Breast epithelium (tissue), 3 donors: Measurements from ENCODE around the gene HOXD9.

Source experiments
- POLR2A ChIP-seq: fragments of 450-650 bp; IDR thresholded peaks from one replicate; pipeline ENCODE4 v1.6.1; 2016; ENCODE audit warnings: antibody characterized with exemption, mild to moderate bottlenecking, moderate library complexity
- POLR2AphosphoS5 ChIP-seq, 3 donors: sonication (generic); formaldehyde crosslinking; IDR thresholded peaks; one replicate each; pipeline ENCODE4 v1.6.1; 2017; ENCODE audit warnings: antibody characterized with exemption in 3 of 3
- TF ChIP-seq, protein P1 (sequence below), 3 donors: fragments of 450-650 bp; IDR thresholded peaks; one replicate each; pipeline ENCODE4 v1.5.1; 2016 to 2017; ENCODE audit warnings: antibody characterized with exemption in 3 of 3, mild to moderate bottlenecking in 3 of 3, moderate library complexity in 3 of 3

DNA sequence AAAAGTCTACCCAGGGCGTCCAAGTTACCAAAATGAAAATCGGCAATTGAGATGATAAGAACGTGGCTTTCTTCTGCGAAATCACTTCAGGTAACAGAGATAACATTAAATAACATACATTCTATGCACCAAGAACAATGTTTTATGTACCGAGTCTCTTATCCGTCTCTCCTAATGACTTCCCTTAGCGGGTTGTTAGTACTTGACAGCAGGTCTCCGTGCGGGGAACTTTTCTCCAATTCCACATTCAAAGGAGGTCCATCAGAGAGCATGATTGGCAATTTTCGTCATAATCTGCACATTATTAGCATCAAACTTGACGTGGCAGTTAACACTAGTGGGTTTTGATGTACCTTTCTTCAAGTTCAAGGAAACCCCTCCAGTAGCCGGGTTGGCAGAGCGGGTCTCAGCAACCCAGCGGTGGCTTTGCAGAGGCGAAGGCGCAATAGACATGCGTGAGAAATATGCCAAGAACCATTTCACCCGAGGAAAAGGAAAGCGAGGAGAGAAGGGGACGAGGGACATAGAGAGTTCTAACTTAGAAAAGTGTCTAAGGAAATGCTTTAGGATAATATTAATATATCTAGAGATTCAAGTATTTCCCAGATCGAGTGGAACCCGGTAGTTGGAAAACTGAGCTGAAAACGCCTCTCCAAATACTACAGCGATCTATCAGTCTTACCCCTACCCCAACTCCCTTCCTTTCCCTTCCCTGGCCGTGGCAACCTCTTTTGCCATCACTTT, 43.8 kb upstream of the HOXD9 start:
- TF ChIP-seq, protein P1, sequence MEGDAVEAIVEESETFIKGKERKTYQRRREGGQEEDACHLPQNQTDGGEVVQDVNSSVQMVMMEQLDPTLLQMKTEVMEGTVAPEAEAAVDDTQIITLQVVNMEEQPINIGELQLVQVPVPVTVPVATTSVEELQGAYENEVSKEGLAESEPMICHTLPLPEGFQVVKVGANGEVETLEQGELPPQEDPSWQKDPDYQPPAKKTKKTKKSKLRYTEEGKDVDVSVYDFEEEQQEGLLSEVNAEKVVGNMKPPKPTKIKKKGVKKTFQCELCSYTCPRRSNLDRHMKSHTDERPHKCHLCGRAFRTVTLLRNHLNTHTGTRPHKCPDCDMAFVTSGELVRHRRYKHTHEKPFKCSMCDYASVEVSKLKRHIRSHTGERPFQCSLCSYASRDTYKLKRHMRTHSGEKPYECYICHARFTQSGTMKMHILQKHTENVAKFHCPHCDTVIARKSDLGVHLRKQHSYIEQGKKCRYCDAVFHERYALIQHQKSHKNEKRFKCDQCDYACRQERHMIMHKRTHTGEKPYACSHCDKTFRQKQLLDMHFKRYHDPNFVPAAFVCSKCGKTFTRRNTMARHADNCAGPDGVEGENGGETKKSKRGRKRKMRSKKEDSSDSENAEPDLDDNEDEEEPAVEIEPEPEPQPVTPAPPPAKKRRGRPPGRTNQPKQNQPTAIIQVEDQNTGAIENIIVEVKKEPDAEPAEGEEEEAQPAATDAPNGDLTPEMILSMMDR (IDR thresholded peaks at IDR 0.05) = no peak
- no peak for TF ChIP-seq POLR2AphosphoS5 (IDR thresholded peaks at IDR 0.05)
- TF ChIP-seq POLR2A = no peak
